WTC11 (cell line): ENCODE data around the gene CLDN20.
"Not testable (repeated sequence)": the region's sequence is repeated elsewhere in the genome, so short reads cannot be mapped to it uniquely, and the experiment has no call there.

Experiments
- GABPB1 ChIP-seq: sonication (generic); formaldehyde crosslinking; IDR thresholded peaks from 2 replicates; pipeline ENCODE4 v1.8.1; 2023; ENCODE audit warnings: mild to moderate bottlenecking, missing genetic modification reagents
- KAT7 ChIP-seq: sonication (generic); formaldehyde crosslinking; IDR thresholded peaks from 2 replicates; pipeline ENCODE4 v1.8.1; 2023; ENCODE audit warnings: missing genetic modification reagents, mild to moderate bottlenecking, borderline replicate concordance
- MXD4 ChIP-seq: fragments of 250-450 bp; sonication (Bioruptor Pico); IDR thresholded peaks from 2 replicates; pipeline ENCODE4 v1.8.0; 2021; ENCODE audit warnings: mild to moderate bottlenecking, moderate library complexity, borderline replicate concordance
- TF ChIP-seq, protein P1 (sequence below): sonication (generic); formaldehyde crosslinking; IDR thresholded peaks from 2 replicates; pipeline ENCODE4 v1.8.1; 2023; ENCODE audit warnings: mild to moderate bottlenecking, moderate library complexity, missing genetic modification reagents
- TF ChIP-seq, protein P2 (sequence below): sonication (generic); formaldehyde crosslinking; IDR thresholded peaks from 2 replicates; pipeline ENCODE4 v1.8.1; 2023; ENCODE audit warnings: mild to moderate bottlenecking, missing genetic modification reagents
- TF ChIP-seq, protein P3 (sequence below): sonication (generic); formaldehyde crosslinking; IDR thresholded peaks from 2 replicates; pipeline ENCODE4 v1.8.0; 2022; ENCODE audit warnings: mild to moderate bottlenecking, missing genetic modification reagents
- TF ChIP-seq, protein P4 (sequence below): sonication (generic); formaldehyde crosslinking; IDR thresholded peaks from 2 replicates; pipeline ENCODE4 v1.8.0; 2022; ENCODE audit warnings: missing genetic modification reagents

DNA sequence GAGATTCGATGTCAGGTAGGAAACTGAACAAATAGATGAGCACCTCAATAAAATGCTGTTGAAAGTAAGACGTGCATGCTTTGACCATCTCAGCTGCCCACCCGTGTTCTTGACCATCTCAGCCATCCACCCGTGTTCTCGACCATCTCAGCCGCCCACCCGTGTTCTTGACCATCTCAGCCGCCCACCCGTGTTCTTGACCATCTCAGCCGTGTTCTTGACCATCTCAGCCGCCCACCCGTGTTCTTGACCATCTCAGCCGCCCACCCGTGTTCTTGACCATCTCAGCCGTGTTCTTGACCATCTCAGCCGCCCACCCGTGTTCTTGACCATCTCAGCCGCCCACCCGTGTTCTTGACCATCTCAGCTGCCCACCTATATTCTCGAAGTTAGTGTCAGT lies 45.1 kb upstream of the CLDN20 start:
- not testable (repeated sequence) for TF ChIP-seq GABPB1 (CRISPR knock-in tag); MXD4; KAT7
- TF ChIP-seq, protein P1, sequence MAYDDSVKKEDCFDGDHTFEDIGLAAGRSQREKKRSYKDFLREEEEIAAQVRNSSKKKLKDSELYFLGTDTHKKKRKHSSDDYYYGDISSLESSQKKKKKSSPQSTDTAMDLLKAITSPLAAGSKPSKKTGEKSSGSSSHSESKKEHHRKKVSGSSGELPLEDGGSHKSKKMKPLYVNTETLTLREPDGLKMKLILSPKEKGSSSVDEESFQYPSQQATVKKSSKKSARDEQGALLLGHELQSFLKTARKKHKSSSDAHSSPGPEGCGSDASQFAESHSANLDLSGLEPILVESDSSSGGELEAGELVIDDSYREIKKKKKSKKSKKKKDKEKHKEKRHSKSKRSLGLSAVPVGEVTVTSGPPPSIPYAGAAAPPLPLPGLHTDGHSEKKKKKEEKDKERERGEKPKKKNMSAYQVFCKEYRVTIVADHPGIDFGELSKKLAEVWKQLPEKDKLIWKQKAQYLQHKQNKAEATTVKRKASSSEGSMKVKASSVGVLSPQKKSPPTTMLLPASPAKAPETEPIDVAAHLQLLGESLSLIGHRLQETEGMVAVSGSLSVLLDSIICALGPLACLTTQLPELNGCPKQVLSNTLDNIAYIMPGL (CRISPR knock-in tag): not testable (repeated sequence)
- TF ChIP-seq, protein P2, sequence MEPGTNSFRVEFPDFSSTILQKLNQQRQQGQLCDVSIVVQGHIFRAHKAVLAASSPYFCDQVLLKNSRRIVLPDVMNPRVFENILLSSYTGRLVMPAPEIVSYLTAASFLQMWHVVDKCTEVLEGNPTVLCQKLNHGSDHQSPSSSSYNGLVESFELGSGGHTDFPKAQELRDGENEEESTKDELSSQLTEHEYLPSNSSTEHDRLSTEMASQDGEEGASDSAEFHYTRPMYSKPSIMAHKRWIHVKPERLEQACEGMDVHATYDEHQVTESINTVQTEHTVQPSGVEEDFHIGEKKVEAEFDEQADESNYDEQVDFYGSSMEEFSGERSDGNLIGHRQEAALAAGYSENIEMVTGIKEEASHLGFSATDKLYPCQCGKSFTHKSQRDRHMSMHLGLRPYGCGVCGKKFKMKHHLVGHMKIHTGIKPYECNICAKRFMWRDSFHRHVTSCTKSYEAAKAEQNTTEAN: not testable (repeated sequence)
- TF ChIP-seq, protein P3, sequence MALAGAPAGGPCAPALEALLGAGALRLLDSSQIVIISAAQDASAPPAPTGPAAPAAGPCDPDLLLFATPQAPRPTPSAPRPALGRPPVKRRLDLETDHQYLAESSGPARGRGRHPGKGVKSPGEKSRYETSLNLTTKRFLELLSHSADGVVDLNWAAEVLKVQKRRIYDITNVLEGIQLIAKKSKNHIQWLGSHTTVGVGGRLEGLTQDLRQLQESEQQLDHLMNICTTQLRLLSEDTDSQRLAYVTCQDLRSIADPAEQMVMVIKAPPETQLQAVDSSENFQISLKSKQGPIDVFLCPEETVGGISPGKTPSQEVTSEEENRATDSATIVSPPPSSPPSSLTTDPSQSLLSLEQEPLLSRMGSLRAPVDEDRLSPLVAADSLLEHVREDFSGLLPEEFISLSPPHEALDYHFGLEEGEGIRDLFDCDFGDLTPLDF (CRISPR knock-in tag): not testable (repeated sequence)
- TF ChIP-seq, protein P4, sequence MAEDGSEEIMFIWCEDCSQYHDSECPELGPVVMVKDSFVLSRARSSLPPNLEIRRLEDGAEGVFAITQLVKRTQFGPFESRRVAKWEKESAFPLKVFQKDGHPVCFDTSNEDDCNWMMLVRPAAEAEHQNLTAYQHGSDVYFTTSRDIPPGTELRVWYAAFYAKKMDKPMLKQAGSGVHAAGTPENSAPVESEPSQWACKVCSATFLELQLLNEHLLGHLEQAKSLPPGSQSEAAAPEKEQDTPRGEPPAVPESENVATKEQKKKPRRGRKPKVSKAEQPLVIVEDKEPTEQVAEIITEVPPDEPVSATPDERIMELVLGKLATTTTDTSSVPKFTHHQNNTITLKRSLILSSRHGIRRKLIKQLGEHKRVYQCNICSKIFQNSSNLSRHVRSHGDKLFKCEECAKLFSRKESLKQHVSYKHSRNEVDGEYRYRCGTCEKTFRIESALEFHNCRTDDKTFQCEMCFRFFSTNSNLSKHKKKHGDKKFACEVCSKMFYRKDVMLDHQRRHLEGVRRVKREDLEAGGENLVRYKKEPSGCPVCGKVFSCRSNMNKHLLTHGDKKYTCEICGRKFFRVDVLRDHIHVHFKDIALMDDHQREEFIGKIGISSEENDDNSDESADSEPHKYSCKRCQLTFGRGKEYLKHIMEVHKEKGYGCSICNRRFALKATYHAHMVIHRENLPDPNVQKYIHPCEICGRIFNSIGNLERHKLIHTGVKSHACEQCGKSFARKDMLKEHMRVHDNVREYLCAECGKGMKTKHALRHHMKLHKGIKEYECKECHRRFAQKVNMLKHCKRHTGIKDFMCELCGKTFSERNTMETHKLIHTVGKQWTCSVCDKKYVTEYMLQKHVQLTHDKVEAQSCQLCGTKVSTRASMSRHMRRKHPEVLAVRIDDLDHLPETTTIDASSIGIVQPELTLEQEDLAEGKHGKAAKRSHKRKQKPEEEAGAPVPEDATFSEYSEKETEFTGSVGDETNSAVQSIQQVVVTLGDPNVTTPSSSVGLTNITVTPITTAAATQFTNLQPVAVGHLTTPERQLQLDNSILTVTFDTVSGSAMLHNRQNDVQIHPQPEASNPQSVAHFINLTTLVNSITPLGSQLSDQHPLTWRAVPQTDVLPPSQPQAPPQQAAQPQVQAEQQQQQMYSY (CRISPR knock-in tag): not testable (repeated sequence)
